ENCODE results near the gene KCNQ1OT1. TPM values are rescaled to one million over a fixed set of nuclear protein-coding genes. Genes with fewer than 3 reads are reported as not detected.

Gene KCNQ1OT1
- total RNA-seq, 4 donors from 2014 or later, result 0.21 to 1.9 (median 1.2) TPM

DNA sequence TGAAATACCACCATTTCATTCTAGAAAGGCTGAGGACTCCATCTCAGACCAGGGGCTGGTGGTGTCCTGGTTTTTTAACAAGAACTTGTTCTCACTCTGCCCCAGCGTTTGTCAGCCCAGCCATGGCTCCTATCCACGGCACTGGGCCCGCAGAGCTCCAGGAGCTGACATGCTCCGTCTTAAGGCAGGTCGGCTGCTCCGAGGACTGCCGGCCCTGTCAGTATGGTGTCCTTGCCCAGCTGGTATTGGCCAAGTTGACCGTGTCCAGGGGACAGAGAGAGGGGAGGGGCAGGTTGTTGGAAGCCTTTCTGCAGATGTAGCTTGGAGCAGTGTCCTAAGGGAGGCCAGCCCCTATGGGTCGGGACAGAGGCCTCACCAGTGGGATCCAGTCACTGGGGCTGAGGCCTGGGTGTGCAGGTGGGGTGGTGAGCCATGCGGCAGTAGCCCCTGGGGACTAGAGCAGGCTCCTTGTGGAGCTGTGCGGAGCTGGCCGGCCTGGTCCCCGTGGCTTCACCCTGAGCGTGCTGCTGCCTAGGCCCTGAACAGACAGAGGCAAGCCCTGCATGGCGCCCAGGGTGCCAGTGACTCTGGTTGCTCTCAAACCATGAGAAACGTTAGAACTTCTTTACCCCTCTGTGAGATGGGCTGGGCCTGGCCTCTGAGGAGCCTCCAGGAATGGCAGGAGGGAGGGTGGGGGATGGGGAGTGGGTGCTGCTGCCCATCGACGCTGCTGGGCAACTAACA lies 39.9 kb upstream of the KCNQ1OT1 start:
- no peak for TF ChIP-seq POLR2A (IDR thresholded peaks at IDR 0.05)
- TF ChIP-seq, protein P1, sequence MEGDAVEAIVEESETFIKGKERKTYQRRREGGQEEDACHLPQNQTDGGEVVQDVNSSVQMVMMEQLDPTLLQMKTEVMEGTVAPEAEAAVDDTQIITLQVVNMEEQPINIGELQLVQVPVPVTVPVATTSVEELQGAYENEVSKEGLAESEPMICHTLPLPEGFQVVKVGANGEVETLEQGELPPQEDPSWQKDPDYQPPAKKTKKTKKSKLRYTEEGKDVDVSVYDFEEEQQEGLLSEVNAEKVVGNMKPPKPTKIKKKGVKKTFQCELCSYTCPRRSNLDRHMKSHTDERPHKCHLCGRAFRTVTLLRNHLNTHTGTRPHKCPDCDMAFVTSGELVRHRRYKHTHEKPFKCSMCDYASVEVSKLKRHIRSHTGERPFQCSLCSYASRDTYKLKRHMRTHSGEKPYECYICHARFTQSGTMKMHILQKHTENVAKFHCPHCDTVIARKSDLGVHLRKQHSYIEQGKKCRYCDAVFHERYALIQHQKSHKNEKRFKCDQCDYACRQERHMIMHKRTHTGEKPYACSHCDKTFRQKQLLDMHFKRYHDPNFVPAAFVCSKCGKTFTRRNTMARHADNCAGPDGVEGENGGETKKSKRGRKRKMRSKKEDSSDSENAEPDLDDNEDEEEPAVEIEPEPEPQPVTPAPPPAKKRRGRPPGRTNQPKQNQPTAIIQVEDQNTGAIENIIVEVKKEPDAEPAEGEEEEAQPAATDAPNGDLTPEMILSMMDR (IDR thresholded peaks at IDR 0.05), result no peak
- 79 to 85% methylated on average over 7 to 8 of the region's 18 CpGs for WGBS, 2 donors
- Histone ChIP-seq H3K36me3 (no peaks in the 10 kb centered on the region), H3K27me3 (no peaks in the 10 kb centered on the region), H3K4me1 (peaks cover 0 to 18% (median 0%) of the 10 kb centered on the region in 3 donors), H3K4me3 (no peak overlapping the region), H3K27ac (no peak overlapping the region), H3K9me3 (no peaks in the 10 kb centered on the region)
- no peak for DNase-seq
- intact Hi-C loops (cut with DNase I), result no loop called here

DNA sequence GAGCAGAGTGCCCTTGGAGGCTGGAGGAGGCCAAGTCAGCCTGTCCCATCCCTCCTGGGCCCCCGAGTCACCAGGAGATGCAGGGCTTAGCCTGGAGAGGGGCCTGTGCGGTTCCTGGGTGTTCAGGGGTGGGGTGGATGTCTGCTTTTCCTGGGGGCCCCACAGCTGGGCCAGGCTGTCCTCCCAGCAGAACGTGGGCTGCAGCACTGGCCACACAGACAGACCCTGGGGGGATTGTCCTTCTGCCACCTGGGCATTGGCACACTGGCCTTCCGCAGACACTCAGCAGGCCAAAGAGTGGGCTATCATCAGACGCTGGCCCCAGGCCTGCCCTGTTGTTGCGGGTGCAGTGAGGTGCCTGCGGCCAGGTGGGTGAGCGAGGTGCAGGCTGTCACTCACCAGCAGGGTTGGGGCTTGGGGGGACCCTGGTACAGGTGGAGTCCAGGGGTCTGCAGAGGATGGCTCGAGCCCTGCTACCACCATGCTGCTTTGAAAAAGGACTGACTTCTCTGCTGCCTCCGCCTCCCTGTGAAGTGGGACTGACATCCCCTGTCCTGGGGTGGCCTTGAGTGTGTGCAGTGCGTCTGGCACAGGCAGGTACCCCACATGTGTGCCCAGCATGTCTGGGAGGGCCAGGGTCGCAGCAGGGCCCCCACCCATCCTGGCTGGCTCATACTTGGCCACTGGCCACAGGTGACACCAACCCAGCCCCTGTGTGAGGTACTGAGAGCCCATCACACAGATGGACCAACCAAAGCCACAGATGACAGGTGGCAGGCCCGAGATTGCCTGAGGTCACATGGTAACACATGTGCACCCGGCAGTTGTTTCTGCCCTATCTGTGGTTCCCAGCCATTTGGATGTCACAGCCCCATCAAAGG lies 39.0 kb upstream of the KCNQ1OT1 start:
- TF ChIP-seq, protein P1 (IDR thresholded peaks at IDR 0.05), result no peak
- TF ChIP-seq POLR2A (IDR thresholded peaks at IDR 0.05), result no peak
- no peak overlapping the region for H3K4me3 ChIP-seq
- H3K36me3 ChIP-seq, result no peaks in the 10 kb centered on the region
- H3K27me3 ChIP-seq, result no peaks in the 10 kb centered on the region
- intact Hi-C loops (cut with DNase I), result no loop called here
- no peaks in the 10 kb centered on the region for H3K9me3 ChIP-seq
- H3K4me1 ChIP-seq, result peaks cover 0 to 18% (median 0%) of the 10 kb centered on the region in 3 donors
- WGBS, 2 donors, result 80 to 90% methylated on average over 2 to 3 of the region's 14 CpGs
- H3K27ac ChIP-seq, result no peak overlapping the region
- no peak for DNase-seq

DNA sequence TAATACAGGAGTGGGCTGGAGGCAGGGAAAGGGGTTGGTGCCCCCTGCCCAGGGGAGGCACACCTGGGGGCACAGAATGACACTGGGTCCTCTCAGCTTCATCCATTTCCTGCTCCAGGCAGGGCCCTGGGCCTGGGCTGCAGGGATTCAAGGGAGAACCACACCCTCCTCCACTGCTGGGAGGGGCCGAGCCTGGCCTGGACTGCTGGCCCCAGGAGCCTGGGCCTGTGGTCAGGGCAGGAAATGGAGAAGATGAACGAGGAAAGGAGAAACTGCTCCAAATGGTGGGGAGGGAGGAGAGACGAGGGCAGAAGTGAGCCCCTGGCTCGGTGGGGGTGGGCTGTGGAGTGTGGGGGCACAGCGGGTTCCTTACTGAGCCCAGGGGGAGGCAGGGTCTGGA lies 38.1 kb upstream of the KCNQ1OT1 start:
- H3K27me3 ChIP-seq, result no peaks in the 10 kb centered on the region
- H3K4me1 ChIP-seq, result peaks cover 0 to 18% (median 0%) of the 10 kb centered on the region in 3 donors
- TF ChIP-seq, protein P1 (IDR thresholded peaks at IDR 0.05), result no peak
- no peak for TF ChIP-seq POLR2A (IDR thresholded peaks at IDR 0.05)
- no peaks in the 10 kb centered on the region for H3K36me3 ChIP-seq
- no peak overlapping the region for H3K27ac ChIP-seq
- intact Hi-C loops (cut with DNase I), result no loop called here
- H3K4me3 ChIP-seq, result no peak overlapping the region
- DNase-seq, result no peak
- 60 to 68% methylated on average over 1 to 5 of the region's 5 CpGs for WGBS, 2 donors
- no peaks in the 10 kb centered on the region for H3K9me3 ChIP-seq

DNA sequence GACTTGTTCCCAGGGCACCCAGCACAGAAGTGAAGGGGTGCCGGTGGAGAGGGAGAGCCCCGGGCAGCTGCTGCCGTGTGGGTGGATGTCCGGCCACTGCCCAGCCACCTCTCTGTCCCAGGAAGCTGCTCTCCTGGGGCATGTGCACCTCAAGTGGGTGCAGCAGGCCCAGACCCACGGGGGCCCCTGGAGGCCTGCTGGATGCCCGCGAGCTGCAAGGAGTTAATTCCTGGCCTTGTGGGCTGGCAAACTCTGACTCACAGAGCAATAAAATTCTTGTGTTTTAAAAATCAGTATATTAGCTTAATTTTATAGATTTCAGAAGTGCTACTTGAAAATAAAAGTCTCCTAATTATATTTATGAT lies 37.4 kb upstream of the KCNQ1OT1 start:
- Histone ChIP-seq H3K9me3 (no peaks in the 10 kb centered on the region), H3K27me3 (no peaks in the 10 kb centered on the region), H3K4me1 (peaks cover 0 to 15% (median 0%) of the 10 kb centered on the region in 3 donors), H3K4me3 (no peak overlapping the region), H3K27ac (no peak overlapping the region), H3K36me3 (no peaks in the 10 kb centered on the region)
- no peak for TF ChIP-seq POLR2A (IDR thresholded peaks at IDR 0.05)
- TF ChIP-seq, protein P1 (IDR thresholded peaks at IDR 0.05), result no peak
- WGBS, 2 donors, result 68 to 90% methylated on average over 2 to 3 of the region's 7 CpGs
- DNase-seq, result no peak
- intact Hi-C loops (cut with DNase I), result no loop called here

All from esophagus squamous epithelium (tissue), 5 donors.